HepG2 (cell line): Measurements from ENCODE around the gene IL2. TPM values are rescaled to one million over a fixed set of nuclear protein-coding genes. Genes with fewer than 3 reads are reported as not detected.

Source experiments
- ATAC-seq: fragments of 200-7000 bp; cut with Tn5 transposase; 3 replicates; pipeline ENCODE4 v1.9.1; 2020; ENCODE audit warnings: mild to moderate bottlenecking, moderate library complexity
- Bru-seq: library from RNA; stranded (reverse); fragments of 400-500 nt; gene quantifications from one replicate; lab custom pipeline; 2021; lab: Mats Ljungman, UMichigan
- BruChase-seq, 2 experiments: library from RNA; stranded (reverse); fragments of 400-500 nt; gene quantifications; one replicate each; lab custom pipeline; 2021; lab: Mats Ljungman, UMichigan
- BruUV-seq: library from RNA; stranded (reverse); fragments of 400-500 nt; replicated peaks from 2 replicates; lab custom pipeline; 2021; lab: Mats Ljungman, UMichigan
- CTCF ChIA-PET: fragments of 300-600 bp; formaldehyde crosslinking; extraction: SDS; loops from one replicate; lab custom pipeline; 2021; ENCODE audit warnings: low total read pairs, inconsistent platforms, low intra/inter-chr PET ratio; lab: Yijun Ruan, JAX
- POLR2A ChIA-PET: fragments of 350-600 bp; sonication (Branson Sonifier 250); formaldehyde crosslinking; loops from one replicate; lab custom pipeline; 2020; ENCODE audit warnings: antibody characterized with exemption, inconsistent platforms; lab: Yijun Ruan, JAX
- DNase-seq: peaks from one replicate; pipeline ENCODE4 v3.0.0-alpha.2; 2015; ENCODE audit warnings: low spot score
- FAIRE-seq: peaks from 3 replicates; lab custom pipeline; 2011; peaks lifted over from hg19 to GRCh38; lab: Jason Lieb, UNC
- H2AFZ ChIP-seq: one replicate; pipeline ENCODE4 v1.6.1; 2011; ENCODE audit warnings: low read length, inconsistent platforms
- H3K27ac ChIP-seq: fragments of 300-600 bp; 3 replicates; pipeline ENCODE4 v1.8.0; 2011; ENCODE audit warnings: mixed run types, mild to moderate bottlenecking, mixed read lengths, low read length, inconsistent platforms; ENCODE audit not compliant: insufficient read depth; ENCODE audit errors: extremely low read length
- H3K27me3 ChIP-seq, 2 experiments: fragments of 200-600 bp in 1 of 2; 2 replicates in 1 of 2; 3 replicates in 1 of 2; pipeline versions ENCODE4 v1.6.0 to v1.8.0; 2011; ENCODE audit warnings: low read length in 2 of 2, mild to moderate bottlenecking in 2 of 2, moderate library complexity in 2 of 2, inconsistent platforms in 1 of 2; ENCODE audit not compliant: insufficient read depth in 2 of 2, control insufficient read depth in 1 of 2
- H3K36me3 ChIP-seq, 2 experiments: fragments of 200-600 bp in 1 of 2; replicated peaks in 1 of 2; 2 replicates in 1 of 2; 3 replicates in 1 of 2; pipeline versions ENCODE4 v1.5.1 to v1.8.0; 2011; ENCODE audit warnings: low read length in 2 of 2, inconsistent platforms in 1 of 2; ENCODE audit not compliant: insufficient read depth in 2 of 2, control insufficient read depth in 1 of 2
- H3K4me1 ChIP-seq: 2 replicates; pipeline ENCODE4 v1.5.1; 2012; ENCODE audit warnings: low read length, inconsistent platforms; ENCODE audit not compliant: insufficient read depth
- H3K4me2 ChIP-seq: 2 replicates; pipeline ENCODE4 v1.6.0; 2011; ENCODE audit warnings: low read depth, low read length, inconsistent platforms
- H3K4me3 ChIP-seq, 3 experiments: fragments of 200-600 bp in 1 of 3; sonication (generic), shearing (Covaris generic) in 1 of 3; replicated peaks in 1 of 3; 2 replicates each; pipeline ENCODE4 v1.5.1; 2011 to 2016; ENCODE audit warnings: low read length in 3 of 3, inconsistent platforms in 2 of 3, low read depth in 2 of 3, mild to moderate bottlenecking in 2 of 3, control low read depth in 1 of 3, mixed read lengths in 1 of 3; ENCODE audit not compliant: insufficient read depth in 1 of 3
- H3K79me2 ChIP-seq: one replicate; pipeline ENCODE4 v1.6.1; 2011; ENCODE audit warnings: low read length, inconsistent platforms; ENCODE audit not compliant: insufficient read depth
- H3K9ac ChIP-seq: 2 replicates; pipeline ENCODE4 v1.6.0; 2011; ENCODE audit warnings: mild to moderate bottlenecking, low read depth, low read length, inconsistent platforms; ENCODE audit not compliant: insufficient read depth
- H3K9me3 ChIP-seq: 2 replicates; pipeline ENCODE4 v1.5.1; 2012; ENCODE audit warnings: mild to moderate bottlenecking, low read length
- H4K20me1 ChIP-seq: 2 replicates; pipeline ENCODE4 v1.6.0; 2011; ENCODE audit warnings: inconsistent platforms, mild to moderate bottlenecking, low read length, moderate library complexity; ENCODE audit not compliant: insufficient read depth
- ADNP ChIP-seq: sonication (generic); formaldehyde crosslinking; IDR thresholded peaks from 2 replicates; pipeline ENCODE4 v1.4.0; 2020; ENCODE audit warnings: missing genetic modification reagents
- CAMTA2 ChIP-seq: sonication (generic); formaldehyde crosslinking; IDR thresholded peaks from 2 replicates; pipeline ENCODE4 v1.4.0; 2020; ENCODE audit warnings: mild to moderate bottlenecking, missing genetic modification reagents, borderline replicate concordance
- CERS6 ChIP-seq: sonication (generic); formaldehyde crosslinking; IDR thresholded peaks from 2 replicates; pipeline ENCODE4 v1.5.0; 2020; ENCODE audit warnings: missing genetic modification reagents
- KDM6A ChIP-seq: IDR thresholded peaks from 2 replicates; pipeline ENCODE4 v1.6.1; 2016; ENCODE audit warnings: low read depth
- NBN ChIP-seq: fragments of 450-650 bp; conservative IDR thresholded peaks from 2 replicates; pipeline ENCODE4 v1.6.1; 2017
- ZNF644 ChIP-seq: IDR thresholded peaks from 2 replicates; pipeline ENCODE4 v1.6.1; 2016; ENCODE audit warnings: low read depth
- WGBS: methylation state at CpG from one replicate; pipeline ENCODE4 v1.1.6; 2017; ENCODE audit warnings: low lambda C conversion rate; 5-methylcytosine and 5-hydroxymethylcytosine counted together
- in situ Hi-C: cut with HindIII; loops from 2 replicates; pipeline ENCODE4 v1.10.0; 2017; ENCODE audit warnings: low pct_unique_long_range_greater_than_20kb; ENCODE audit not compliant: extremely low pct_ligation_motif_present
- intact Hi-C: fragments of 100-400 bp; cut with micrococcal nuclease; formaldehyde crosslinking; loops from one replicate; pipeline ENCODE4 v1.10.0; 2022; ENCODE audit not compliant: unreplicated experiment
- long read RNA-seq, 2 experiments: library from RNA in 1 of 2; library from polyadenylated mRNA in 1 of 2; stranded (forward) in 1 of 2; unstranded in 1 of 2; transcript quantifications; one replicate each; pipeline ENCODE4 v2.0.0, GENCODE V29; 2019 to 2022
- polyA minus RNA-seq, 3 experiments: library from RNA; depleted of rRNA, polyadenylated mRNA; stranded (reverse); fragments of >200 nt; gene quantifications; 2 replicates each; pipeline ENCODE4 v1.2.3, GENCODE V29; 2011; ENCODE audit warnings: low replicate concordance in 1 of 3
- polyA plus RNA-seq, 8 experiments: library from polyadenylated mRNA; depleted of rRNA in 3 of 8; stranded (reverse) in 7 of 8; unstranded in 1 of 8; fragments of >200 nt; fragmentation: Illumina TruSeq in 4 of 8; extraction: Trizol in 4 of 8; gene quantifications; 2 replicates each; pipeline versions ENCODE4 v1.2.1 to v1.2.3, GENCODE V29; 2011 to 2016; ENCODE audit warnings: low read depth in 4 of 8, missing spikeins in 1 of 8, mixed read lengths in 1 of 8; ENCODE audit not compliant: insufficient read depth in 1 of 8
- total RNA-seq, 5 experiments: library from RNA; depleted of rRNA; stranded (reverse); fragments of >200 nt; fragmentation: Illumina TruSeq; extraction: Trizol; gene quantifications; 2 replicates each; pipeline ENCODE4 v1.2.3, GENCODE V29; 2016; ENCODE audit warnings: low read depth in 1 of 5

Gene IL2
- not detected in 2 replicates for total RNA-seq (2016; rRNA removed; fragmentation: Illumina TruSeq; extraction: Trizol)
- not detected in 2 replicates for total RNA-seq (2016; cell fraction: cytosol; rRNA removed; fragmentation: Illumina TruSeq; extraction: Trizol; ENCODE audit: low read depth)
- not detected in 2 replicates for total RNA-seq (2016; cell fraction: insoluble cytoplasmic fraction; rRNA removed; fragmentation: Illumina TruSeq; extraction: Trizol)
- total RNA-seq (2016; cell fraction: membrane; rRNA removed; fragmentation: Illumina TruSeq; extraction: Trizol) = not detected in 2 replicates
- total RNA-seq (2016; cell fraction: nucleus; rRNA removed; fragmentation: Illumina TruSeq; extraction: Trizol) = not detected in 2 replicates
- polyA plus RNA-seq (2011; rRNA removed) = not detected in 2 replicates
- polyA plus RNA-seq (2011; cell fraction: cytosol; rRNA removed) = not detected in 2 replicates
- not detected in 2 replicates for polyA plus RNA-seq (2011; cell fraction: nucleus; rRNA removed)
- not detected in 2 replicates for polyA plus RNA-seq (2012)
- polyA plus RNA-seq (2016; cell fraction: cytosol; fragmentation: Illumina TruSeq; extraction: Trizol; ENCODE audit: low read depth) = not detected in 2 replicates
- not detected in 2 replicates for polyA plus RNA-seq (2016; cell fraction: insoluble cytoplasmic fraction; fragmentation: Illumina TruSeq; extraction: Trizol; ENCODE audit: low read depth)
- polyA plus RNA-seq (2016; cell fraction: membrane; fragmentation: Illumina TruSeq; extraction: Trizol; ENCODE audit: low read depth) = not detected in 2 replicates
- polyA plus RNA-seq (2016; cell fraction: nucleus; fragmentation: Illumina TruSeq; extraction: Trizol; ENCODE audit: insufficient read depth, low read depth) = not detected in 2 replicates
- polyA minus RNA-seq (2011; rRNA and poly(A)+ RNA removed; ENCODE audit: low replicate concordance) = not detected in 2 replicates
- not detected in 2 replicates for polyA minus RNA-seq (2011; cell fraction: cytosol; rRNA and poly(A)+ RNA removed)
- not detected in 2 replicates for polyA minus RNA-seq (2011; cell fraction: nucleus; rRNA and poly(A)+ RNA removed)
- not detected for Bru-seq, nascent RNA
- not detected for BruChase-seq, experiment 1, labeled RNA remaining after a 6-hour chase
- not detected for BruChase-seq, experiment 2, labeled RNA remaining after a 2-hour chase
- long read RNA-seq, experiment 1 = 0 reads
- long read RNA-seq, experiment 2 = 0 reads

- Histone ChIP-seq H3K27ac (no peak within 1 kb of the TSS), H3K4me2 (no peak within 1 kb of the TSS), H3K4me1 (no peaks in the 10 kb centered on the region), H4K20me1 (no peaks in the 10 kb centered on the region), H3K36me3 (no peaks in the 10 kb centered on the region), H3K9ac (no peak within 1 kb of the TSS), H3K9me3 (no peaks in the 10 kb centered on the region)
- in situ Hi-C loops = no loop called here
- FAIRE-seq = no peak
- WGBS = 47% methylated on average over 2 of the region's 2 CpGs
- CTCF ChIA-PET = no interaction called here
- TF ChIP-seq CERS6 (CRISPR knock-in tag) (no peak), KDM6A (CRISPR knock-in tag) (no peak), NBN (no peak), CAMTA2 (CRISPR knock-in tag) (no peak), ADNP (CRISPR knock-in tag) (no peak), ZNF644 (CRISPR knock-in tag) (no peak)
- TF ChIP-seq, all 625 proteins: peak for 0
- no peak for ATAC-seq
- no peak for DNase-seq
- H3K4me3 ChIP-seq = no peak within 1 kb of the TSS
- no peaks in the 10 kb centered on the region for H3K27me3 ChIP-seq
- POLR2A ChIA-PET = no interaction called here
- H2AFZ ChIP-seq = no peak within 1 kb of the TSS
- intact Hi-C loops = no loop called here
- H3K79me2 ChIP-seq = no peaks in the 10 kb centered on the region
- BruUV-seq = no TSS peak
These were observed at the start of gene IL2 for GRCh38 chr4:122456231-122457116. TSS of gene IL2 (minus strand) at chr4:122456725. CDS start at chr4:122456440, 285 bp downstream.
